HG03175 (cell line): ENCODE measurements around the gene FOSL1.
"Not testable (repeated sequence)": the region's sequence is repeated elsewhere in the genome, so short reads cannot be mapped to it uniquely, and the experiment has no call there.

Source experiments
- ATAC-seq: cut with Tn5 transposase; IDR thresholded peaks from one replicate; pipeline ENCODE4 v1.9.1; 2021; ENCODE audit warnings: mild to moderate bottlenecking, moderate library complexity; ENCODE audit not compliant: unreplicated experiment

The FOSL1 gene

DNA sequence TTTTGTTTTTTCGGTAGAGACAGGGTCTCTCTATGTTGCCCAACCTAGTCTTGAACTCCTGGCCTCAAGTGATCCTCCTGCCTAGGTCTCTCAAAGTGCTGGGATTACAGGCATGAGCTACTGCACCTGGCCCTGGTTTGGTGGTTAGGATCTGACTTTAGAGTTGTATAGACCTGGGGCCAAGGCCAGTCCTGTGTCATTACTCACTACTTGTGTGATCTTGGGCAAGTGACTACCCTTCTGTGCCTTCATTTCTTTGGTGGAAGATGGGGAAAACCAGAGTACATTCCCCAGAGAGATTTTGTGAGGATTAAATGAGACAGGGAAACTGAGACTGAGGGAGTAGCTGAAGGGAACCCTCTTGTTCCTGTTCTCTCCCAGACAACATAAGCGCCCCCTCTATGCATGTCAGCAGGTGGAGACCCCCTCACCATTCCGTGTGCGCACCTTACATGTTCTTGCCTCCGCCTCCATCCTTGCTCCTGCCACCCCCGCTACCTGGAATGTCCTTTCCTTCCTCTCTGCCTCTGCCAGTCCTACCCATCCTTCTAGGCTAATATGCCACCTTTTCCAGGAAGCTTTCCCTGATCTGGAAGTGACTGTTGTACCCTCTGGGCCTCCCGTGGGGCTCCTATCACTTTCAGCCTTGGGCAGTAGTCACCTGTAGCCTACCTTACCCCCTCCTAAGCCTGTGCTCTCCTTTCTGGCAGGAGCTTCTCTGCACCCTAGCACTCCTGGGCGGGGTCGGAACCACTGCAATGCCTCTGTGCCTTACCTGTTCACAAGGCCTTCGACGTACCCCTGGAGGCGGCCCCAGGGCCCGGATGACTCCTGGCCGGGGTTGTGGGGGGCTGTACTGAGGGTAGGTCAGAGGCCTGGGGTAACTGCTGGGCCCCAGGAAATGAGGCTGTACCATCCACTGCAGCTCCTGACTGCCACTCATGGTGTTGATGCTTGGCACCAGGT lies 3.9 kb downstream of the FOSL1 start:
- no peak for ATAC-seq

DNA sequence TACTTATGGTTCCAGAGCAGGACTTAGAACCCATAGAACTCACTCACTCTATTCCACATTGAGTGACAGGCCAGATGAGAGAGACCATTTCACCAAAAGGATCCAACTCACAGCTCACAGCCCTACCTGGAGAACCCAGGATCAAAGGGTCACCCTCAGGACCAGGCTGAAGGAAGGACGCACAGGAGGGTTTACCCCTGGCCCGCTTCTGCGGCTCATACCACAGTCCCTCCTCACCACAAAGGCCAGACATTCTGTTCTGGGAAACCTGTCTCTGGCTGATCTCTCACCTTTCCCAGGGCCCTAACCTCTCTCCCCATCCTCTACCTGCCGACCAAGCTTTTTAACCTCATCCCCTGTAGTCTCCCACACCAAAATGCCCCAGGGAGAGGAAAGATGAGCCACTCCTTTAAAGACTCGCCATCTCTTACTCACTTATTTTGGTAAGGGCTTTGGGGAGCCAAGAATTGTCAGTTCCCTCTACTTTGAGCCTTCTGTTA lies 4.7 kb downstream of the FOSL1 start:
- ATAC-seq: no peak

DNA sequence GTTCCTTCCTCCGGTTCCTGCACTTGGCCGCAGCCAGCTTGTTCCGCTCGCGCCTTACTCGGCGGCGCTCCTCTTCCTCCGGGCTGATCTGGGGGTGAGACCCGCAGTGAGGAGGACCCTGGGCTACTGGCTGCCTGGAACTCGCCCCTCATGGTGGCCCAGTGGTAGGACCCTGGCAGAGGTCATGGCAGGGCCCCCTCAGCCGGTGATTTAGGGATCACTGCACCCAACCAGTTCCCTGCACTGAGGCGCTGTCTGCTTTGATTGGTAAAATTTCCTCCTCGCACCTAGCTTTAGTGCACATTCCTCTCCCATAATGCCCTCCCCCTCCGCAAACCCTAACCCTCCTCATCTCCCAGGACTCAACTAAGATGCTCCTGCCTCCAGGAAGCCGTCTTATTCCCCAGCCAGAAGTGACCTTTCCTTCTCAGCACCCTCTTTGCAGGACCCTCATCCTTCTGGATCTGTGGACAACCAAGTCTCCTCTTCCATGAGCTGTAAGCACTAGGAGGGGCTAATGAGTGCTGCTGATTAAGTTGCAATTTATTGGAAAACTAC lies 6.1 kb downstream of the FOSL1 start:
- no peak for ATAC-seq

DNA sequence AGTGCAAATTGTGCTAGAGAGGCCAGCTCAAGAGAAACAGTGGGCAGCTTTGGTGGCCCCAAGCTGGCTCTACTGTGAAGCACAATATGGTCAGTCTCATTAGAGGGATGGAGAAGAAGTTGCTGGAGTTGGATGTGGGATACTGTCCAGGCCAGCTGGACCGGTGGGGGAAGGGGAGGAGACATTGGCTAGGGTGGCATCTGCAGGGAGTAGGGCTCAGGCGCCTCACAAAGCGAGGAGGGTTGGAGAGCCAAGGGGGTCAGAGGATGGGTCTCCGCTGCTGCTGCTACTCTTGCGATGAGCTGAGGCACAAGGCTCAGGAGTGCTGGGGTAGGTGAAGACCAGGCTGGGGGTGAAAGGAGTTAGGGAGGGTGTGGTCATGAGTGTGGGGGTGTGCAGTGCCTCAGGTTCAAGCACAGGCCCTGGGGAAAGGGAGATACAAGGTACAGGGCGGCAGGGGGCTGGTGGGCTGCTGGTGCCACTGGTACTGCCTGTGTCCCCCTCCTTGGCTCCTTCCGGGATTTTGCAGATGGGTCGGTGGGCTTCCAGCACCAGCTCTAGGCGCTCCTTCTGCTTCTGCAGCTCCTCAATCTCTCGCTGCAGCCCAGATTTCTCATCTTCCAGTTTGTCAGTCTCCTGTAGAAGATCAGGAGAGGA lies 7.4 kb downstream of the FOSL1 start:
- no peak for ATAC-seq

DNA sequence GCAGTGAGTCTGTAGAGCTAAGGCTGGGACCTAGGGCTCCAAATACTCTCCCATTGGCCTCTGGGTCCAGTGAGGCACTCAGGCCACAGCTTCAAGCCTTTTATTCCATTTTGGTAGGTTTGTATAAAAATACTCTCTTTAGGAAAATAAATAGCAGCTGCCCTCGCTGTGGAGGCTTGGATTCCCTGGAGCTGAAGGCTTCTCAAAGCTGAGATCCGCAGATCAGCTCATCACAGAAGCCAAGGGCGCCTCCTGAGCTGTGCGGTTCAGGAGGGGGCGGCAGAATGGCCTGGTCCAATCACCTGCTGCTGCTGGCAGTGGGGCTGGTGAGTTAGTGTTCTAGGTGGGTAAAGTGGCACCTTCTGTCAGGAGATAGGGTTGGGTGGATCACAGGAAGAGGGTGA lies 8.0 kb downstream of the FOSL1 start:
- ATAC-seq: not testable (repeated sequence)

DNA sequence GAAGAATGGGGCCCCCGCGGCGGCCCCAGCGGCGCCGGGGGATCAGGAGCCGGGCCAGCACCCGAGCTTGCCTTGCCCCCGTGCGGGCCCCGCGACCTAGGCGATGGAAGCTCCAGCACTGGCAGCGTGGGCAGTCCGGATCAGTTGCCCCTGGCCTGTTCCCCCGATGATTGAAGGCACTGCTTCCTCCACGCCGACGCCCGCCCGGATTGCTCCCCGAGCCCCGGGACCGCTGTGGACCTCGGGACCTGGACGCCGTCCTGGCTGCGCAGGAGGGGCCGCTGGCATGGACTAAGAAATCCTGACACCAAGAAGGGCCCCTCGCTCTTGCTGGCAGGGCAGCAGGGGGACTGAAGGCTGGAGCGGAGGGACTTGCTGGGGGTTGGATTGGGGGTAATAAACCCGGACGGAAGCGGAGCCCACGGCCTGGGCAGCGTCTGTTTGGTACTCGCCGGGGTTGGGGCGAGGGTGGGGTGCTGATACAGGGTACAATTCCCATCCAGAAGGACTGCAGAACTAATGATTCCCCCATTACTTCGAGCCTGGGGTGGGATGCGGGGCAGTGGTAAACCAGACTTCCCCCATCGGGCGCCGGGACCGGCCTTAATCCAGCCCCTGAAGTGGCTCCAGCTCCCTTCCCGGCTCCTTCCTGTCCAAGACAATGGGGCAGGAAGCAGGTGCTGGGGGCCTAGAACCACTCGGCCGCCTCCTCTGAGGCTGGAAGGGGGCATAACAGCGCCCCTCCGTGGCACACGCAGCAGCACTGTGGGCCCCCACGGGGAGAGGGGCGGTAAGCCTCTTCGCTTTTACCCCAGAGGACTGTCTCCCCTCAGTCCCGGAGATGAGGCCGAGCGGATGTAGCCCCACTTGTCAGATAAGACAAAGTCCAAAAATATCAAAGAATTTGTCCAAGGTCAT lies 8.7 kb downstream of the FOSL1 start:
- no peak for ATAC-seq

DNA sequence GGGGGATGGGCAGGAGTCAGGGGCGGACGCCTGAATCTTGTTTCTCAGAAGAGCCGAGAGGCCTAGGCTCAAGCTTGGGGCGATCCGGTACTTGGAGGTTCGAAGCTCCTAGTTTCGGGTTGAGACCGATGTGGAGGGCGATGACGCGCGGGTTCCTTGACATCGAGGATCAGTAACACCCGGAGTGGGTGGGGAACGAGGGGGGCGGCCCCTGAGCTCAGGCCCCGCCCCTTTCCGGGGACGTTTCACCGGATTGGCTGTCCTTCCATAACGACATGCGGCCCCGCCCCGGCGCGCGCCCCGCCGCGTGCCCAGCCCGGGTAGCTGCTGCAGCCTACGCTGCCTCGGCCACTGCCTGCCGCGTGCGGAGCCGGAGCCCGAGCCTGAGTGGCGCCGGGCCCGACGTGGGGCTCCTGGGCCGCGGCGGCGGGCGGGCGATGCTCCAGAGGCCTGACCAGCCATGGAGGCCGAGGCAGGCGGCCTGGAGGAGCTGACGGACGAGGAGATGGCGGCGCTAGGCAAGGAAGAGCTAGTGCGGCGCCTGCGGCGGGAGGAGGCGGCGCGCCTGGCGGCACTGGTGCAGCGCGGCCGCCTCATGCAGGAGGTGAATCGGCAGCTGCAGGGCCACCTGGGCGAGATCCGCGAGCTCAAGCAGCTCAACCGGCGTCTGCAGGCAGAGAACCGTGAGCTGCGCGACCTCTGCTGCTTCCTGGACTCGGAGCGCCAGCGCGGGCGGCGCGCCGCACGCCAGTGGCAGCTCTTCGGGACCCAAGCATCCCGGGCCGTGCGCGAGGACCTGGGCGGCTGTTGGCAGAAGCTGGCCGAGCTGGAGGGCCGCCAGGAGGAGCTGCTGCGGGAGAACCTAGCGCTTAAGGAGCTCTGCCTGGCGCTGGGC lies 9.6 kb downstream of the FOSL1 start, which contains the start of gene CCDC85B:
Gene CCDC85B, plus strand, starts transcription at position 350 of the 895 bp plus-strand sequence. Its CDS starts 111 bp downstream, at position 461.
- peak; percentile 53 for ATAC-seq

DNA sequence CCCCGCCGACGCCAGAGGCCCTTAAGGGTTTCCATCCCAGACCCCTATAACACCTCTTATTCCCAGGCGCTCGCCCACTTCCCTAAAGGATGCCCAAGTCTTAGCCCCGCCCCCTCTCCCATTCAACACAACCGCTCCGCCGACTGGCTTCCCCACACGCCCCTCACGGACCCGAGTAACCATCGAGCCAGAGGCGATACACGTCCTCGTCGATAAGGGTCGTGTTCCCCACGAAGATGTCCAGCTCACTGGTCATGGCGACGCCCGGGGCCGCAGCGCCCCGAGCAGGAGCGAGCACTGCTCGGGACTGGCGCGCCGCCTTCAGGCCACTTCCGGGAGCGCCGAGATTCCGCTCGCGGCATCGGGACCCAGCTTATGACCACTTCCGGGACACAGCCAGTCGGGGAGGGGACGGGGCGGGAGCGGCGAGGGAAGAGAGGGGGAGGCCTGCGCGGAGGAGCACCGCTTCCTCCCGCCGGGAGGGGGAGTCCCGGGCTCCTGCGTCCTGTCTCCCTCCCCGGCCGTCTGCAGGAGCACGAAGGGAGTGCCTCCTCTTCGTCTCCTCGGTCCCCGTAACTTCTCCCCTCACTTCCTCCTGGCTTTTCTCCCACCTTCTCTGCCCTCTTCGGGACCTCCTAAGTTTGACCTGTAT lies 11.9 kb downstream of the FOSL1 start, which contains the start of gene FIBP:
Gene FIBP, minus strand, starts transcription at position 309 of the 652 bp plus-strand sequence. Its CDS starts 53 bp downstream, at position 256.
- ATAC-seq: peak; percentile 50

DNA sequence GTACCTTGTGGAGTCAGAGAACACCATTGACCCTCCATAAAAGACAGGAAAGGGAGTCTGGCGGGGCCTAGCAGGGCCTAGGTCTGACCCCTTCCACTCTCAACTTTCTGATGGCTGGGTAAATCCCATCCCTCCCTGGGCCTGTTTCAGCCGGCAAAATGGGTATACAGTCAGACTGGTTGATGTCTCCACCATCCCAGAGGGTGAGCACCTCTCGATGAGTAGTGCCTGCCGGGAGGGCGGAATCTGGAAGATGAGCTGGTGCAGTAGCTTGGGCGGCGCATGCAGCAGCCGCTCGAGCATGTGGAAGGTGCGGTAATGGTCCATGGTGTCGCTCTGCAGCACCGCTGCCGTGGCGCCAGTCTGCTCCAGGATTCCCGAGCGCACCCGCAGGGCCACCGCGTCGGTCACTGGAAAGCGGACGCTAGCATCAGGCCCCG lies 12.4 kb downstream of the FOSL1 start:
- no peak for ATAC-seq

DNA sequence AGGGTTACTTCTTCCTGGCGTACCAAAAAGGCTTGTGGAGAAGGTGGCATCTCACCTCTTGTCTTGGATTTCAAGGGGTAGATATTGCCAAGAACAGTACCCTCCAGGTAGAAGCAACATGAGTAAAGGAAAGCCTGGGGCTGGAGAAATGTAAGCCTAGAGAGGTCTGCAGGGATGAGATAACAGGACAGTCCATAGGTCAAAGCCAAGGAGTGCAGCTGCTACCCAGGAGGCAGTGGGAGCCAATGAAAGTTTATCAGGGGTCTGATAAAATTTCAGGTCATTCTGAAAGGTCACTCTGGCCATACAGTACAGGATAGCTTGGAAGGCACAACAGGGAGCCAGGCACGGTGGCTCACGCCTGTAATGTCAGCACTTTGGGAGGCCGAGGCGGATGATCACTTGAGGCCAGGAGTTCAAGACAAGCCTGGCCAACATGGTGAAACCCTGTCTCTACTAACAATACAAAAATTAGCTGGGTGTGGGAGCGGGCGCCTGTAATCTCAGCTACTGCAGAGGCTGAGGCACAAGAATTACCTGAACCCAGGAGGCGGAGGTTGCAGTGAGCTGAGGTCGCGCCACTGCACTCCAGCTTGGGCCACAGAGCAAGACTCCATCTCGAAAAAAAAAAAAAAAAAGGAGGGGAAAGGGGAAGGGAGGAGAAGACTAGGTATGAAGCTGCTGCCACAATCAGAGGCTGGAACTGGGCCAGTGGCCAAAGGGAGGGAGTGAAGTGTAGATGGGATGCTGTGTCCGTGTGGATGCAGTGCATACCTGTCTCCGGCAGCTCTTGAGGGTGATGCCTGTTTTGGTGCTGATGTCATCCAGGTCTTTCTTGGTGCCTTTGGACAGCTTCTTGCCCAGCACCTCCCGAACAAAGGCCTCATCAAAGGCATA lies 13.1 kb downstream of the FOSL1 start:
- ATAC-seq: no peak

DNA sequence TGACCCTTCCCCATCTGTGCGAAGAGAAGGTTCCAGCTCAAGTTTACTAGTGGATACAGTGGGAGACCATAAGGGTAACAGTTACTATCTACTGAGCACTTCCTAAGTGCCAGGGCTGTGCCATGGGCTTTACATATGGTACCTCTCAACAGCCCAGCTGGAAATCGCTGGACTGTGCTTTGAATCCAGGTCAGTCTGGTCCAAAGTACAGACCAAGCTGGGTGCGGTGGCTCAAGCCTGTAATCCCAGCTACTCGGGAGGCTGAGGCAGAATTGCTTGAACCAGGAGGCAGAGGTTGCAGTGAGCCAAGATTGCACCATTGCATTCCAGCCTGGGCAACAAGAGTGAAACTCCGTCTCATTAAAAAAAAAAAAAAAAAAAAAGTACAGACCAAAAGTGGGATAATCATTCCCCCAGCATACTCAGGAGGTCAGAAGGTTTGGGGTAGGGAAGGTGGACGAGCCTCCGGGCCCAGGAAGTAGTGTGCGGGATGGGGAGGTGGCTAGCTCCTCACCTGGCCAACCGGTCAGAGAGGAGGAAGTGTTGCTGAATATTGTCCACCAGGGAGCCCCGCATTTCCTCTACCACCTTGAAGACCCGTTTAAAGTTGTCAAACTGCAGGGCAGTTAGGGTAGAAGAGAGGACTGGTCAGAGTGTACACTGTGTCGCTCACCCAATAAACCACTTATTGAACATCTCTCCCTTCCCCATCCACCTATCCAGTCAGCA lies 14.2 kb downstream of the FOSL1 start:
- no peak for ATAC-seq

DNA sequence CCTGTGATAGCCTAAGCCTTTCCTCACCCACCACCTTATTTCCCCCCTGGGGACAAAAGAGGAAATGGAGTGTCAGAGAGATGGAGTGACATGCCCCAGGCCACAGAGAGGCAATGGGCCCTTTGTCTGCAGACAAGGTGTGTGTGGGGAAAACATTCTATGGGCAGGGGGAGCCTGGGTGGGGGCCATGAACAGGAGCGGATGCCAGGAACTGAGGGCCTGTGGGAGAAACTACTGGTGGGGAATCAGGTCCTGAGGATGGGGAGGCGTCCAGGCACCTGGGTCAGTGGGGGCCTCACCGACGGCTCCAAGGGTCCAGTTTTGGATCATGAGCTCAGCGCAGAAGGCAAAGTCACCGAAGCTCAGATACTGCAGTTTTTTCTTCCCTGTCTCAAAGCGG lies 15.0 kb downstream of the FOSL1 start:
- ATAC-seq: no peak

DNA sequence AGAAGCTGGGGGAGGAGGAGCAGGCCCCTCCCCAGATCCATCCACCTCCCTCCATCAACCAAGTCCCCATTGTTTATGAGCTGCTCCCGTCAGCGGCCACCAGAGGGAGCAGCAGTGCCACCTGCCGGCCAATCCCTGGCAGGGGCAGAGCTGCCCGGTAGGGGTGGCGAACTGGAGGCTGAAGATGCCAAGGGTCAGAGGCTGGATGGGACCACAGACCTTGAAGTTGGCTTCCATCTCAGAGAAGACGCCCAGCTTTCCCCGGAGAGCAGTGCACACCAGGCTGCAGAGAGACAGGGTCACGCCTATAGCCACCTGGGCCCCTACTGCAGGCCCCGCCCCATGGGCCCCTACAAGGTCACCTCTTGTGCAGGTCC lies 15.5 kb downstream of the FOSL1 start:
- ATAC-seq: no peak

DNA sequence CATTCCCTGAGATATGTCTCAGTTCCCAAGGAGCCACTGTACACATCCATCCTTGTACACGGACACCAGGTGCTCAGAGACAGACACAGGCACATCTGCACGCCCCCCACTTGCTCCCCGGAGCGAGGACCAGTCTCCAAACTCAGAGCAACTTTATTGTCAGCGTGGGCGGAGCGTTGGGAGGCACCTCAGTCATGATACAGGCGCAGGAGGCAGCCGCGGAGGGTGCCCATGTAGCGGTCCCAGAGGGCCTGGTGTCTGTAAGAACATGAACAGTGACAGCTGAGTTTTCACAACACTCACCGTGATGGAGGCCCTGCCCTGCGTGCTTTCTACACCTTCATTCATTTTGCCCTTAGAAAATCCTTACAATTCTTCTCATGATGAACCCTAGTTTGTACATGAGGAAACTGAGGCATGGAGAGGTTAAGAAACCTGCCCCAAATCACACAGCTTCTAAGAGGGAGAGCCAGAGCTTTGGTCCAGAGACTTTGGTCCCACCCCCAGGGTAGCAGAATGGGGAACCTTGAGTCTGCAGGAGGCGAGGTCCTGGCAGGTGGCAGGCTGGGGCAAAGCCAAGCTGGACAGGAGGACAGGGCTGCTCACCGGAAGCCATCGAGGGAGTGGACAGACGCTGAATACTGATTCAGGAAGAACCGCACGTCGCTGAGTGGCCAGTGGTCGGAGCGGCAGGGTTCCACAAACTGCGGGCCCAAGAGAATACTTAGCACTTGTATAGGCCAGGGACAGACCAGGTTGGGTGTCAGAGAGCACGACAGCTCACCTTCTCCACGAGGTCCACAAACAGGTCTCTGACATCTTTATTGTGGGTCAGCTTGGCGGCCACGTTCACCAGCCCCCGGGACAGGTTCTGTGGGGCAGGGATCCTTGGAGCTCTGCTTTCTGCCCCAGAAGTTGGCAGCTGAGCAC lies 16.1 kb downstream of the FOSL1 start:
- no peak for ATAC-seq

DNA sequence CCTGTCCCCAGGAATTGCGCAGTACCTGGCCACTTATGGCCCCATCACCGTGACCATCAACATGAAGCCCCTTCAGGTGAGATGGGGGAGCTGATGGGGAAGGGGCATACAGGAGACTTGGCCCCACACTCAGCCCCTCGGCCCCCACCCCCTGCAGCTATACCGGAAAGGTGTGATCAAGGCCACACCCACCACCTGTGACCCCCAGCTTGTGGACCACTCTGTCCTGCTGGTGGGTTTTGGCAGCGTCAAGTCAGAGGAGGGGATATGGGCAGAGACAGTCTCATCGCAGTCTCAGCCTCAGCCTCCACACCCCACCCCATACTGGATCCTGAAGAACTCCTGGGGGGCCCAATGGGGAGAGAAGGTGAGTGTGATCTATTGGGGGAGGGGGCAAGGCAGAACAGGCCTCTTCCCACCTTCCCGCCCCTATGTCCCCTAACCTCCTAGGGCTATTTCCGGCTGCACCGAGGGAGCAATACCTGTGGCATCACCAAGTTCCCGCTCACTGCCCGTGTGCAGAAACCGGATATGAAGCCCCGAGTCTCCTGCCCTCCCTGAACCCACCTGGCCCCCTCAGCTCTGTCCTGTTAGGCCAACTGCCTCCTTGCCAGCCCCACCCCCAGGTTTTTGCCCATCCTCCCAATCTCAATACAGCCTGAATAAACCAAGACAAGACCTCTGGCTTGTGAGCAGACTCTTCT lies 17.0 kb downstream of the FOSL1 start:
- ATAC-seq: no peak
